GM18526 (cell line): ENCODE measurements around the gene AP3S2.

Experiments used
- POLR2A ChIP-seq: IDR thresholded peaks from 3 replicates; pipeline ENCODE4 v1.6.1; 2011; ENCODE audit not compliant: insufficient read length; ENCODE audit errors: extremely low read depth

The AP3S2 gene

DNA sequence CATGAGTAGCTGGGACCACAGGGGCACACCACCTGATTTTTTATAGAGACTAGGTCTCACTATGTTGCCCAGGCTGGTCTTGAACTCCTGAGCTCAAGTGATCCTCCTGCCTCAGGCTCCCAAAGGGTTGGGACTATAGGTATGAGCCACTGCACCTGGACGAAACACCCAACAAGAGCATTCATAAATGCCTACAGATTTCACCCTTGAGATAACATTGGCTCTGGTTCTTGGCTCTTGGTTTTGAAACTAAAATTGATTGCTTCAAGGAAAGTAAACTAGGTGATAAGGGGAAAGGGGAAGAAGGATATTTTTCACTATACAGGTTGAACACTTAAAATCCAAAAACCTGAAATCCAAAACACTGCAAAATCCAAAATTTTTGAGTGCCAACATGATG is 10.3 kb downstream of the AP3S2 start:
- no peak for TF ChIP-seq POLR2A

GRCh38 chr15:89880727-89881126 is 13.1 kb downstream of the AP3S2 start:
- TF ChIP-seq POLR2A: no peak

DNA sequence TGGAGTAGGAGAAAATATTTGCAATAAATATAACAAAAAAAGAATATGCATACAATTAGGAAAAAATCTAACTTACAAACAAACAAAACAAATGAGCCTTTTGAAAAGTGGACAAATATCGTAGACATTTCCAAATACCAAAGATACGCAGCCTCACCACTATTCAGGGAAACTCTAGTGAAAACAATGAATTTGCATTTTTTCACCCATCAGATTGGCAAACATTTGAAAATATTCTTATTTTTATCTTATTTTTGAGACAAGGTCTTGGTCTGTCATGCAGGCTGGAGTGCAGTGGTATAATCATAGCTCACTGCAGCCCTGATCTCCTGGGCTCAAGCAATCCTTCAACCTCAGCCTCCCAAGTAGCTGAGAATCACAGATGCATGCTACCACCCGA is 15.5 kb downstream of the AP3S2 start:
- TF ChIP-seq POLR2A: no peak

DNA sequence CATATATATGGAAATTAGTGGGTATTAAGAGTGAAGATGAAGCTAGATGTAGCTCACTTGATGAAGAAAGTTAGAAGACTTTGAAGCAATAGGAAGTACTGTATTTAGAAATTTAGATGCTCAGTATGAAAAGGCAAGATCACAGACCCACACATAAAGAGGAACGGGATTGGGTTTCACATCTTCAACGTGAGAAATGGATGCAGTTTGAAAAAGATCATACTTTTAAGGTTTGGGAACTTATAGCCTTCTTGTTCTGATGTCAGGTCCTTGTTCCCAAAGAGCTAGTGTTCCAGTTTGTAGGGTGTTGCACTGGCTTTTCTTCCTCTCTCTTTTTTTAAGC is 16.7 kb downstream of the AP3S2 start:
- no peak for TF ChIP-seq POLR2A

- TF ChIP-seq POLR2A: no peak
These were observed 17.3 kb downstream of the AP3S2 start for GRCh38 chr15:89876396-89877082.

GRCh38 chr15:89875741-89876140 is 18.1 kb downstream of the AP3S2 start:
- no peak for TF ChIP-seq POLR2A

DNA sequence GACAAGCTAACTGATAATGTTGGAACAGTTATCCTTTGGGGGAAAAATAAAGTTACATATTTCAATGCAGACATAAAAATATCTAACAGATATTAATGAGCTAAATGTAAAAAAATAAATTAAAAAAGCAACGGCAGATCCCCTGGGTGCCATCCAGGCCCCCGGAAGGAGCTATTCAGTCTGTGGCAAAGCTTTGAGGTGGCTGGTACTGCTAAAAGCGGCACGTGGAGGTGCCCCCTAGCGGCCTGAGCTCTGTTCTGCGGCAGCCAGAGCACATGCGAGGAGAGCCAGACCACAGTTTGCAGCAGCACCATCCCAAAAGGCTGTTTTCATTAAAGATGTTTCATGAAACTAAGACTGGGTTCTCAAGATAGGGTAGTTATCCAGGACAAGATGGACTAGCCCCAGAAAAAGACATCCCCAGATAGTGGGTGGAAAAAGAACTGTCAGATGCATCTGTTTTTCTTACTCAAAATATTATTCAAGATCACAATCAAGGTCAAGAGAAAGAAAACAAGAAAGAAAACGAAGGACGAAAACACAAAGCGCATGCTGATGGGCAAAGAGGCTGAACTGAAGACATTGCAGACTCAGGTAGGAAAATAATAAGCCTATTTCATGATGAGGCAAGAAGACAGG is 18.7 kb downstream of the AP3S2 start:
- TF ChIP-seq POLR2A: no peak

DNA sequence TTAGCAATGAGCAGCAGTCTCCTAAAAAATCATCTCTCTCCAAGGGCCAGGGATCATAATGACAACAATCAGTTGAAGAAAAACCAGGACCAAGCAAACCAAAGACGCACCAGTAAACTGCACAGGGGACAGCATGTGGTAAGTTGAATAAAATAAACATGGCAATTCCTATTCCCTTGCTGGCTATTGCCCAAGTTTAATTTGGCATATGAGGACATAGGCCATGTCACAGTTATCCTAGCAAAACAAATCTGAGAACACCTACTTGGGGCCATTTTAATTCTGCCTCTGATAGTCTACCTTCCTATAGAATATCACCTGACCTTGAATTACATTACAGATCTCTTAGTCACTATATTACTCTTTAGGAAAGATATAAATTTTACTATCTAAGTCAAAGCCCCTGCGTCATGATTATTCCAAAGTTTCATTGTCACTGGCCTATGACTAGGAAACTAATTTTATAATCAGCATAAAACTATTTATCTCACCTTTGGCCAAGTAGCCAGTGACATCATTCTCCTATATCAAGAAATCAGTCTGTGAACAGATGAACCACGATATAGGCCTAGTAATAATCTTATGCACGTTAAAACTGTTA is 23.0 kb downstream of the AP3S2 start:
- TF ChIP-seq POLR2A: no peak

DNA sequence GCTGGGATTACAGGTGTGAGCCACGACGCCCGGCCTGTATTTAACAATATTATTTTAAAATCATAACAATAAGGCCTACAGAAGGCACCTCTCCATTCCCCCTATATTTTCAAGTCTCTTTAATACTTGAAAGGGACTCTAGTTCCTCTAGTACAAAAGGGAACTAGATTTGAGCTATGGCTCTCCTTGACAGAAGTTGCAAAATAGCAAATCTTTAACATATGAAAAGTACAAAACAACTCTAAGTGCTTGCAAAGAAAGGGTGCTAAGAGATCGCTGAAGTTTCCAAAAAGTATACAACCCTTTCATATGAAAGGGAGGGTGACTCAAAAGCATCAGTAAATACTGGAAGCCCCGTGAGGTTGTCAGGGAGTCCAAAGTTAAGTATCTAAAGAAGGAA is 23.8 kb downstream of the AP3S2 start:
- TF ChIP-seq POLR2A: no peak

DNA sequence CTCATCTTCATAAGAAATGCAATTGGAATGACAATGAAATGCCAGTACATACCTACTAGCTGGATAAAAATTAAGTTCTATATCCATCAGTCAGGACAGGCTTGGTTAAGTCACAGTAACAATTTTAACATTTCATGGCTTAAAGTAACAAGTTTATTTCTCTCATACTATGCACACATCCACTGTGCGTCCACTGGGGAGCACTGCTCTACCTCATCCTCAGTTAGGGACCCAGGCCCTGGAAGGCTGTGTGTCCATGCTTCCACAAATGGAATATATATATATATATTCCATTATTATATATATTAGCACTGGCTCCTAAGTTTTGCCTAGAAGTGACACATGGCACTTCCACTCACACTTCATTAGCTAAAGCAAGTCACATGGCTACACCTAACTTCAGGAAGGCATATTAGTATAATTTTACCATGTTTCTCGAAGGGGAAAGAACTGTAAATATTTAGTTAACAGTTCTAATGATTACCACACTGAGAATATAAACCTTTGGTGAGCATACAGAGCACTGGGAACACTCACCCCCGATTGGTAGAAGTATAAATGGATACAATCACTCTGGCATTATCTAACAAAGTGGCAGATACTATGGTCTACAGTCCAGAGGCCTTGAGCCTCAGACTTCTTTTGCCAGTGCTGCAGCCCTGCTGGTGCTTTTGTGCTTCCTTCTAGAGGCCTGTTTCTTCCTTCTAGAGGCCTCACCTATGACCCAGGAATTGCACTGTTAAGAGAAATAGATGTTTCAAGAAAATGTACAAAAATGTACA is 28.6 kb downstream of the AP3S2 start:
- no peak for TF ChIP-seq POLR2A

- no peak for TF ChIP-seq POLR2A
These were observed 29.9 kb downstream of the AP3S2 start for GRCh38 chr15:89863918-89864317.

GRCh38 chr15:89860891-89861290 is 32.9 kb downstream of the AP3S2 start:
- no peak for TF ChIP-seq POLR2A

GRCh38 chr15:89860431-89860830 is 33.4 kb downstream of the AP3S2 start:
- no peak for TF ChIP-seq POLR2A

- no peak for TF ChIP-seq POLR2A
These were observed 34.9 kb downstream of the AP3S2 start for GRCh38 chr15:89858661-89859458.

GRCh38 chr15:89857673-89858072 is 36.1 kb downstream of the AP3S2 start:
- TF ChIP-seq POLR2A: no peak
